IMR-90 (cell line): ENCODE results near the gene KLHL8. TPM values are rescaled to one million over a fixed set of nuclear protein-coding genes. Genes with fewer than 3 reads are reported as not detected.

Experiments used
- ATAC-seq: fragments of 200-7000 bp; cut with Tn5 transposase; 2 replicates; pipeline ENCODE4 v1.9.1; 2020; ENCODE audit warnings: low read depth, mild to moderate bottlenecking, moderate library complexity
- BruUV-seq: library from RNA; stranded (reverse); fragments of 400-500 nt; replicated peaks from 2 replicates; lab custom pipeline; 2021; lab: Mats Ljungman, UMichigan
- CTCF ChIA-PET: fragments of 300-600 bp; formaldehyde crosslinking; extraction: SDS; loops from one replicate; lab custom pipeline; 2021; ENCODE audit warnings: antibody characterized with exemption; lab: Yijun Ruan, JAX
- POLR2A ChIA-PET: fragments of 300-600 bp; sonication (Branson Sonifier 250); formaldehyde crosslinking; loops from one replicate; lab custom pipeline; 2022; ENCODE audit warnings: antibody characterized with exemption; ENCODE audit not compliant: unreplicated experiment; lab: Charles Lee
- DNase-seq: peaks from one replicate; pipeline ENCODE4 v3.0.0; 2013
- H2AFZ ChIP-seq: replicated peaks from 2 replicates; pipeline ENCODE3; 2013; ENCODE audit warnings: low read length, mild to moderate bottlenecking; ENCODE audit not compliant: poor library complexity
- H2AK5ac ChIP-seq: 2 replicates; pipeline ENCODE4 v1.6.1; 2013; ENCODE audit warnings: low read depth, low read length, inconsistent platforms
- H2AK9ac ChIP-seq: replicated peaks from 2 replicates; pipeline ENCODE3; 2013; ENCODE audit warnings: mild to moderate bottlenecking, low read depth, low read length, moderate library complexity; ENCODE audit not compliant: poor library complexity
- H2BK120ac ChIP-seq: 2 replicates; pipeline ENCODE4 v1.6.1; 2013; ENCODE audit warnings: low read depth, low read length, inconsistent platforms
- H2BK15ac ChIP-seq: 3 replicates; pipeline ENCODE4 v1.6.1; 2013; ENCODE audit warnings: low read depth, low read length, inconsistent platforms
- H2BK20ac ChIP-seq: 2 replicates; pipeline ENCODE4 v1.6.1; 2013; ENCODE audit warnings: low read depth, mild to moderate bottlenecking, inconsistent platforms, low read length, moderate library complexity
- H2BK5ac ChIP-seq: 2 replicates; pipeline ENCODE4 v1.6.1; 2013; ENCODE audit warnings: mild to moderate bottlenecking, low read depth, low read length, inconsistent platforms; ENCODE audit not compliant: poor library complexity, severe bottlenecking
- H3K14ac ChIP-seq: replicated peaks from 2 replicates; pipeline ENCODE4 v1.6.1; 2013; ENCODE audit warnings: low read depth, low read length, inconsistent platforms
- H3K18ac ChIP-seq: 2 replicates; pipeline ENCODE4 v1.6.1; 2013; ENCODE audit warnings: low read depth, low read length, control low read depth
- H3K23ac ChIP-seq: 2 replicates; pipeline ENCODE4 v1.6.1; 2013; ENCODE audit warnings: low read depth, low read length, inconsistent platforms
- H3K27ac ChIP-seq: 2 replicates; pipeline ENCODE4 v1.5.1; 2013; ENCODE audit warnings: mild to moderate bottlenecking, control low read depth, low read length; ENCODE audit not compliant: insufficient read depth
- H3K27me3 ChIP-seq: 2 replicates; pipeline ENCODE4 v1.6.1; 2013; ENCODE audit warnings: low read length; ENCODE audit not compliant: control insufficient read depth, insufficient read depth
- H3K36me3 ChIP-seq: 2 replicates; pipeline ENCODE4 v1.6.1; 2013; ENCODE audit warnings: low read length, mixed read lengths; ENCODE audit not compliant: control insufficient read depth, insufficient read depth
- H3K4ac ChIP-seq: 2 replicates; pipeline ENCODE4 v1.6.1; 2013; ENCODE audit warnings: low read depth, low read length, inconsistent platforms
- H3K4me1 ChIP-seq: 2 replicates; pipeline ENCODE4 v1.6.1; 2013; ENCODE audit warnings: low read length, mixed read lengths; ENCODE audit not compliant: control insufficient read depth, insufficient read depth
- H3K4me2 ChIP-seq: 2 replicates; pipeline ENCODE4 v1.6.1; 2013; ENCODE audit warnings: low read depth, mild to moderate bottlenecking, control low read depth, low read length, moderate library complexity
- H3K4me3 ChIP-seq: 2 replicates; pipeline ENCODE4 v1.5.1; 2013; ENCODE audit warnings: low read depth, mild to moderate bottlenecking, control low read depth, low read length, moderate library complexity; ENCODE audit not compliant: insufficient read depth
- H3K56ac ChIP-seq: 2 replicates; pipeline ENCODE4 v1.6.1; 2013; ENCODE audit warnings: low read length, inconsistent platforms; ENCODE audit not compliant: insufficient read depth; ENCODE audit errors: extremely low read depth
- H3K79me1 ChIP-seq, 2 experiments: 2 replicates each; pipeline ENCODE4 v1.6.1; 2013; ENCODE audit warnings: low read length in 2 of 2, inconsistent platforms in 1 of 2, low read depth in 1 of 2
- H3K9ac ChIP-seq: 2 replicates; pipeline ENCODE4 v1.6.1; 2013; ENCODE audit warnings: low read depth, low read length, control low read depth
- H3K9me1 ChIP-seq: 2 replicates; pipeline ENCODE4 v1.6.1; 2013; ENCODE audit warnings: low read length, inconsistent platforms; ENCODE audit not compliant: insufficient read depth
- H3K9me3 ChIP-seq: 2 replicates; pipeline ENCODE4 v1.6.1; 2013; ENCODE audit warnings: low read length; ENCODE audit not compliant: control insufficient read depth, insufficient read depth
- H4K20me1 ChIP-seq: 2 replicates; pipeline ENCODE4 v1.6.1; 2013; ENCODE audit warnings: low read length, inconsistent platforms; ENCODE audit not compliant: insufficient read depth
- H4K5ac ChIP-seq: 2 replicates; pipeline ENCODE4 v1.6.1; 2013; ENCODE audit warnings: mild to moderate bottlenecking, low read depth, low read length, control low read depth
- H4K8ac ChIP-seq, 2 experiments: 2 replicates each; pipeline ENCODE4 v1.6.1; 2013; ENCODE audit warnings: low read depth in 2 of 2, low read length in 2 of 2, control low read depth in 1 of 2, inconsistent platforms in 1 of 2
- H4K91ac ChIP-seq: 2 replicates; pipeline ENCODE4 v1.6.1; 2013; ENCODE audit warnings: low read depth, low read length, inconsistent platforms; ENCODE audit not compliant: insufficient read depth
- NFE2L2 ChIP-seq: fragments of 150-350 bp; IDR thresholded peaks from 2 replicates; pipeline ENCODE4 v1.6.1; 2016; ENCODE audit warnings: low read depth, mild to moderate bottlenecking, low read length
- WGBS, 2 experiments: methylation state at CpG; one replicate each; pipeline versions ENCODE4 v1.1.5 to v1.1.7; 2013; ENCODE audit warnings: missing lambda C conversion rate in 2 of 2; ENCODE audit not compliant: insufficient read length in 1 of 2; ENCODE audit errors: extremely low coverage in 2 of 2; 5-methylcytosine and 5-hydroxymethylcytosine counted together
- dilution Hi-C: fragments of 300-500 bp; cut with HindIII; formaldehyde crosslinking; loops from one replicate; pipeline ENCODE4 v1.14.3; 2018; ENCODE audit warnings: low sequenced_read_pairs; ENCODE audit not compliant: unreplicated experiment
- in situ Hi-C: fragments of 300-500 bp; cut with MboI; formaldehyde crosslinking; loops from 3 replicates; pipeline ENCODE4 v1.14.3; 2019; ENCODE audit warnings: low sequenced_read_pairs, inconsistent platforms, mixed read lengths
- intact Hi-C: fragments of 100-400 bp; cut with micrococcal nuclease; formaldehyde crosslinking; loops from 2 replicates; pipeline ENCODE4 v1.10.0; 2022
- polyA plus RNA-seq, 3 experiments: library from polyadenylated mRNA; depleted of rRNA; stranded (reverse); fragments of >200 nt; gene quantifications; 2 replicates each; pipeline ENCODE4 v1.2.3, GENCODE V29; 2012; ENCODE audit warnings: low replicate concordance in 1 of 3
- total RNA-seq: library from RNA; depleted of rRNA; stranded (reverse); fragments of >200 nt; gene quantifications from 2 replicates; pipeline ENCODE4 v1.2.3, GENCODE V29; 2012

KLHL8 gene
- total and polyA plus RNA-seq, 2 of the 4 experiments (the other 2 are of a cell fraction) = 3.1 to 9.5 TPM

GRCh38 chr4:87153078-87153870 lies 67.1 kb downstream of the KLHL8 start:
- in situ Hi-C loops (no loop called here), intact Hi-C loops (loop anchor here (5.0 kb wide), 1 partner anchor 64 kb away; no protein-coding TSS in a partner anchor), dilution Hi-C loops (no loop called here)
- H4K20me1 ChIP-seq = no peaks in the 10 kb centered on the region
- H2AFZ ChIP-seq = no peak overlapping the region
- no peak overlapping the region for H3K4me3 ChIP-seq
- H2BK120ac ChIP-seq = no peak overlapping the region
- H3K9me3 ChIP-seq = no peaks in the 10 kb centered on the region
- H3K18ac ChIP-seq = no peak overlapping the region
- ChIA-PET POLR2A (interaction anchor here (0.6 kb wide), 1 partner anchor 64 kb away, joined by 4 read pairs; no protein-coding TSS in a partner anchor), CTCF (no interaction called here)
- H3K79me1 ChIP-seq = no peaks in the 10 kb centered on the region
- H2BK20ac ChIP-seq = no peak overlapping the region
- no peaks in the 10 kb centered on the region for H3K27me3 ChIP-seq
- H3K4me2 ChIP-seq = no peak overlapping the region
- ATAC-seq (no peak), DNase-seq (no peak)
- H4K5ac ChIP-seq = no peak overlapping the region
- 100% methylated on average over 1 of the region's 4 CpGs; no CpG with 5 or more reads in 1 of the 2 experiments for WGBS, 2 experiments
- no peak overlapping the region for H3K23ac ChIP-seq
- no peak overlapping the region for H4K8ac ChIP-seq
- no peak for TF ChIP-seq NFE2L2
- no peak overlapping the region for H3K56ac ChIP-seq
- no peak overlapping the region for H3K4ac ChIP-seq
- no peaks in the 10 kb centered on the region for H3K9me1 ChIP-seq
- no TSS peak for BruUV-seq
- no peak overlapping the region for H3K9ac ChIP-seq
- H4K91ac ChIP-seq = no peak overlapping the region
- H2BK5ac ChIP-seq = no peak overlapping the region
- H2AK9ac ChIP-seq = no peak overlapping the region
- H2AK5ac ChIP-seq = no peak overlapping the region
- no peaks in the 10 kb centered on the region for H3K36me3 ChIP-seq
- no peak overlapping the region for H2BK15ac ChIP-seq
- H3K4me1 ChIP-seq = no peaks in the 10 kb centered on the region
- no peak overlapping the region for H3K27ac ChIP-seq
- no peak overlapping the region for H3K14ac ChIP-seq
